KG1 (cell line): ENCODE data around the gene PPM1F.
"Not testable (repeated sequence)": the region's sequence is repeated elsewhere in the genome, so short reads cannot be mapped to it uniquely, and the experiment has no call there.

Experiments used
- DNase-seq: peaks from one replicate; lab custom pipeline; 2025; lab: John Stamatoyannopoulos, UW

The PPM1F gene

DNA sequence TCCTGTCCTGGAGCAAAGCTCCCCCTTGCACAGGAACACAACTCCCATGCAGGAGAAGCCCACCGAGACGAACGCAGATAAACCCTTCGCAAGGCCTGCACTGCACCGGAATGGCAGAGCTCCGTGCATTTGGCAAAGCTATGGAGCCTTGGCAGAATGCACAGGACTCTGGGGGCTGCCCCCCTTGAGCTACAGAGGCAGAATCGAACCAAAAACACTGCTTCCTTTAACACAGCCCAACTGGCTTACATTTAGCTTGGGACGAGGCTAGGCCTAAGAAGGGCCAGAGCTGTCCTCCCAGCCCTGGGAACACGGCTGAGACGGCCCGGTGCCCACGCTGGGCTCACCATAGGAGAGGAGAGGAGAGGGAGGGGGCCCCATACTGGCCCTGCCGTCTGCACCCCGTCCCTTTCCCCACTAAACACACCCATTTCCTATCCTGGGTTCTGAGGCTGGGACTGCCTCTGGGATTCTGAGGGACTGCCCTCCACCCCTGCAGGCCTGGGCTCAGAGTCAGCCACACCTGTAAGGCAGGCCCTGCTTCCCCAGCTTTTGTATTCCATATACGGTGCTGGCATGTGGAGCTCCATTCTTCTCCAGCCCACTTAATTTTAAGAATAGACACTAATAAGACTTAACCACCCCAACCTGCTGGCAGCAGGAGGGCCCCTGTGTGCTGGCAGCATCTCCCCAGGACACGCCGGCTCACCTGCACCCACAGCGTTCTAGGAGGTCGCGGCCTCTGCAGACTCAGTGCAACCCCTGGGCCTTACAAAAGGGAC is 32.9 kb downstream of the PPM1F start:
- DNase-seq: no peak

DNA sequence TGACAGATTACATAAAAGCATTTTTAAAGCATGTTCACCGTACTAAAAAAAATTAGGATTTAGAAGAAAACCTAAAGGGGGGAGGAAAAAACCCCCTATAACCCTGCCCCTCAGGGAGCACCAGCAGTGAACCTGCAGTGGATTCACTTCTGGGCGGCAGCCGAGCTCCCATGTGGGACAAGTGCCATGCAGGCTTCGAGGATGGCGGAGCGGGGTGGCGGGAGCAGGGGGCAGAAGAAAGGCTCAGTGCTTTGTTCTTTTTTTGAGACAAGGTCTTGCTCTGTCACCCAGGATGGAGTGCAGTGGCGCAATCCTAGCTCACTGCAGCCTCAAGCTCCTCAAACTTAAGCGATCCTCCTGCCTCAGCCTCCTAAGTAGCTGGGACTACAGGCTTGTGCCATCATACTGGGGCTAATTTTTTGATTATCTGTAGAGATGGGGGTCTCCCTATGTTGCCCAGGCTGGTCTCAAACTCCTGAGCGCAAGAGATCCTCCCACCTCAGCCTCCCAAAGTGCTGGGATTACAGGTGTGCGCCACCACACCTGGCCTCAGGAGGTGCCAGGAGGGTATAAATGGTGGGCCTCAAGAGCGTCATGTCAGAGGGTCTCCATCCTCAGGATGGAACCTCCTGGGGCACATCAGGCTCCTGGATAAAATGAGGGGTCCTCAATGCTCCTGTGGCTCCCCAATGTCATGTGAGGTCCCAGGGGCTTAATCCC is 34.0 kb downstream of the PPM1F start:
- no peak for DNase-seq

DNA sequence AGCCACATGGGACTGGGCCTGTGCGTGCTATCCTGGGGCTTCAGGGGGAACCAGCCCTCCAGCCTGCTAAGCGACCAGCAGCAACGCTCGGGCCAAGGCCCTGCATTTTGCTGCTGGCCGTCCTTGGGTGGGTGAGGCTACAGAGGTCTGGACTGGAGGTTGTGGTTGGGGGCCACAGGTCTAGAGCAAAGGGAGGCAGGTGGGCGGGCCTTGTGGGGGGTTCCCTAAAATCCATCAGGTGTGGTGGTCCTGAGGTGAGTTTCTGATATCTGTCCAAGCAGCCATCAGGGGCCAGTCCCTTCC is 34.7 kb downstream of the PPM1F start:
- DNase-seq: no peak

DNA sequence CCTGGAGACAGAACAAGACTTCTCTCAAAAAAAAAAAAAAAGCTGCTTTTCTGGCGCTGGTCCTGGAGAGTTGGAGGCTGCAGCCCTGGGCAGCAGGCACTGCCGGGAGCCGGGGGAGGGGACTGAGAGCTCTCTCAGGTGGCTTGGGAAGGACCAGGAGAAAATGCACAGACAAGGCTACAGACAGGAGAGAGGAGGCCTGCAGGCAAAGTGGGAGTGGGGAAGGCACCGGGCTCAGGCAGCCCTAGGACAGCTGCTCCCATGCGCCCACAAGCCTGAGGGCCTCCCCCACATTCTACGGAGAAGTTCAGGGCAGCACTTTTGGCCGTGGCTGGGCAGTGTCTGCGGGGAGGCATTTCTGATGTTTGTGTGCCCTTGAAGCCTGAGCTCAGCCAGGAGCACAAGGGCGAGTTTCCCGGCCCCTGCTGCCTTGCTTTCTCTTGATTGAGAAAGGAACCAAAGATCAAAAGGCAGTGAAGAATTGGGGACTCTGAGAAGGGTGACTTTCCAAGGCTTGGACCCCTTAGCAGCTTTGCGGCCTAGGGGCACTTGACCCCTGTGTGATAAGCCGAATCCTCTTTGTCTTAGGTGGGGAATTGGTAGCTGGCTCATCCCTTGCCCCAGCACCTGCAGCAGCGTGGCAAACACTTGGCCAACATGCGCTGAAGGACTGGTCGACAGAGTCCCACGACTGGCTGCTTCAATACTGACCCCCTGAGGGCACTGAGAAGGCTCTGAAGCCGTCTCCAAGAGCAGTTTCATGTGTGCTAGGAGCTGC is 35.3 kb downstream of the PPM1F start:
- no peak for DNase-seq

DNA sequence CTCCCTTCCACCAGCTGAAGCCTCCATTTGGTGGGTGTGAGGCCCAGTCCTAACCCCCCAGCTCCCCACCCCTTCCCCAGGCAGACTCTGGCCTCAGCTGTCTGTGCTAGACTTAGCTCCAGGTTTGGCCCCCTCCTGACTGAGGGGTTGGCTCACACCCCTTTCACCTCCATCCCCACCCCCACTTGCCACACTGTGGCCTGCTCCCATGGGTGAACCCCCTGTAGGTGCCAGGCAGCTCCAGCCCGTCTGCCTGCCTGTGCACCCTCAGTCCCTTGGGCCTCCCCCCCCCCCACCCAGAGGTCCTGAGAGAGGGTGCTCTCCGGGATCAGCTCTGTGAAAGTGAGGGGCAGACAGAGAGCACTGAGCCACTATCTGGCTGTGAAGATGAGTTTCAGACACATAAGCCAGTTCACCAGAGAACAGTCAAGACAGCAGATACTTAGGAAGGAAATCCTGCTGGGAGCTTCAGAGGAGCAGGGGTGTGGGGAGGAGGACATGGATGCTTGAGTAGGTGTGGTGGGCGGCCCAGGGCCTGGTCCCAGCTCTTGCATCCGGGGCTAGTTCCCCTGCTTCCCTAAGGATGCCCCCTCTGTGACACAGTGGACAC is 36.2 kb downstream of the PPM1F start:
- DNase-seq: no peak

DNA sequence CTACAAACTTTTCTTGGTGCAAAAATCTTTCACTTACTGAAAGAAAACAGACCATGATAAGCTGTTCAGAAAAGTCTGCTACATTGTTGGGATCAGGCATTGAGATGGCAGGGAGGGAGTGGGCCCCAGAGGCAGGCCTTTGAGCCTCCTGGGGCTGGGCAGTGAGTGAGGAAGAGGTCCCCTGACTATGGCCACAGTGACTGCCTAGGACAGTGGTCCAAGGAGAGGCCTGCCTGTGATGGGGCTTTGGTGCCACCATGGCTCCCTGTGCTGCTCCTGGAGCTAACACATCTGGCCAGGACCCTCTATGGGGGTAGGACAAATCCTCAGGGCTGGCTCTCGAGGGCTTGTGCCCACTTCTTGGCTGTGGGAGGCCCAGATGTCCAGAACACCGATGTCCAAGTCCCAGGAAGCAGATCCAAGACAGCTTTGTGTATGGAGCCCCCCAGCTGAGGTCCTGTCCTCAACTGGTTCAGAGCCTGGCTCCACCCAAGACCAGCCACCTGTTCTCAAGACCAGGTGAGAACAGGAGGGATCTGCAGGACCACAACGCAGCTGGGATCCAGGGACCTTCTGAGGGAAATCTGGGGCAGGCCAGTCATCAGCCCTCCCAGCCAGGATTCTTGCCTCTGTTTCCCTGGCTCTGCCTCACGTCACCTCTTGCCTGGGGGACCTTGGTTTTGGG is 36.9 kb downstream of the PPM1F start:
- no peak for DNase-seq

DNA sequence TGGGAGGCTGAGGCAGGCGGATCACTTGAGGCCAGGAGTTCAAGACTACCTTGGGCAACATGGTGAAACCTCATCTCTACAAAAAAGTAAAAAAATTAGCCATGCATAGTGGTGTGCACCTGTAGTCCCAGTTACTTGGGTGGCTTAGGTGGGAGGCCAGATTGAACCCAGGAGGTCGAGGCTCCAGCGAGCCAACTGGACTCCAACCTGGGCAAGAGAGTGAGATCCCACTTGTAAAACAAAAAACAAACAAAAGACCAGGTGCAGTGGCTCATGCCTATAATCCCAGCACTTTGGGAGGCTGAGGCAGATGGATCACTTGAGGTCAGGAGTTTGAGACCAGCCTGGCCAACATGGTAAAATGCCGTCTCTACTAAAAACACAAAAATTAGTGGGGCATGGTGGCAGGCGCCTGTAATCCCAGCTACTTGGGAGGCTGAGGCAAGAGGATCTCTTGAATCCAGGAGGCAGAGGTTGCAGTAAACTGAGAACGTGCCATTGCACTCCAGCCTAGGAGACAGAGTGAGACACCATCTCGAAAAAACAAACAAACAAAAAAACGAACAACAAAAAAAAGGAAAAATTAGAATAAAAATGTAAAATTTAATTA is 38.5 kb downstream of the PPM1F start:
- not testable (repeated sequence) for DNase-seq

DNA sequence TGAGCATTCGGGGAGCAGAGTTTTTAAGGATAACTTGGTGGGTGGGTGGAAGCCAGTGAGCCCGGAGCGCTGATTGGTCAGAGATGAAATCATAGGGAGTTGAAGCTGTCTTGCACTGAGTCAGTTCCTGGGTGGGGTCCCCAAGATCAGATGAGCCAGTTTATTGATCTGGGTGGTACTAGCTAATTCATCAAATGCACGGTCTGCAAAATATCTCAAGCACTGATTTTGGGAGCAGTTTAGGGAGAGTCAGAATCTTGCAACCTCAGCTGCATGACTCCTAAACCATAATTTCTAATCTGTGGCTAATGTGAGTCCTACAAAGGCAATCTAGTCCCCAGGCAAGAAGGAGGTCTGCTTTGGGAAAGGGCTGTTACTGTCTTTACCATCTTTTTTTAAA is 42.3 kb downstream of the PPM1F start:
- not testable (repeated sequence) for DNase-seq

DNA sequence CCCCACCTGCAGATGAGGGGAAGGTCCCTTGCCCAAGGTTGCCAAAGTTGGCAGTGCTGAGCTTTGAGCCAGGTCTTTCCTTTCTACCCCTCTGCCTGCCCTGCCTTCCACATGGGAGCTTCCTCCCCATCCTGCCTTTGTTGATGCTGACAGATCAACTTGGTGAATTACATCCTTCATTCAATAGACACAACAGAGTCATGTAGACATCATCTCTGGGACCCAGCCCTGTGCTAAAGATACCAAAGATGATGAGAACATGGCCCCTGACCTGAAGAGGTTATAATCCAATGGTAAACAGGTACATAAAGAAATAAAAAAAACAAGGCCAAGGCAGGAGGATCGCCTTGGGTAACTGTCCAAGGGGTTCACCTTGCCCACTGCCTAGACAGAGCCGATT is 42.8 kb downstream of the PPM1F start:
- no peak for DNase-seq

DNA sequence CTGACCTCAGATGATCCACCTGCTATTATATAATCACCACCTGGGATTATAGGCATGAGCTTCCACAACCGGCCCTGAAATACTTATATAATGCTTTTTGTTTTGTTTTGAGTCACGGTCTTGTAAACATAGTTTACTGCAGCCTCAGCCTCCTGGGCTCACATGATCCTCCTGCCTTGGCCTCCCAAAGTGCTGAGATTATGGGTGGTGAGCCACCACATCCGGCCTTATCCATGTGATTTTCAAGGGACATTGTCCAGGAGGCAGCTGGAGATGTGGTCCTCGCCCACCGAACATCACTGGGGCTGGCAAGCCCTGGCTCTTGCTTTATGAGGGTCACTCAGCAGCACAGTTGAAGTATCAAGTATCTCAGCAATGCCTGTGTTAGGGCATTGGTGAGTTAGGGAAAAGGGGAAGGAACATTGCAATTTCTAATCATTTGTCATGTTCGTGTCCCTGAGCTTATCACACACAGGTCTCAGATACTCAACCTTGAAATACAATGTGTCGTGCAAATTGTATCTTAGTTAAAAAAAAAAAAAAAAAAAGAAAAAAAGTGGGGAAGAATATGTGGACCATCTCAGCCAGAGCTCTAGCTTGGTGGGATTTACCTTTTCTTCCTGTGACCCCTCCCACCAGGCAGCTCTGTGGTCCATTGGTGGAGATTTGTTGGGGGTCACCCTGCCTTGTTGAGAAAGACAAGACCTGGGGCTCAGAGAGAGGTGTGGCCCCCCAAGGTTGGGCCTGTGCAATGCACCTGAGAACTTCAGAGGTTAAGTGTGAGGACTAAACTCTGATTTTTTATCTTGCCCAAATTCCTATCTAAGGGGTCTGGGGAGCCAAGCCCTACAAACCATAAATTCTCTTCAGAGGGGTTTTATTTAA is 44.8 kb downstream of the PPM1F start:
- no peak for DNase-seq

DNA sequence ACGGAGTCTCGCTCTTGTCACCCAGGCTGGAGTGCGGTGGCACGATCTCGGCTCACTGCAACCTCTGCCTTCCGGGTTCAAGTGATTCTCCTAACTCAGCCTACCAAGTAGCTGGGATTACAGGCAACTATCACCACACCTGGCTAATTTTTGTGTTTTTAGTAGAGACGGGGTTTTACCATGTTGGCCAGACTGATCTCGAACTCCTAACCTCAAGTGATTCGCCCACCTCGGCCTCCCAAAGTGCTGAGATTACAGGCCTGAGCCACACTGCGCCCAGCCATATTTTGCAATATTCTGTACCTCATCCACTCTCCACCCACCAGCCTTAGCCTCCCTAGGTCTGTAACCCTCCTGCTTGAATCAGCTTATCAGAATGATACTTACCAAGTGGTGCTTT is 47.4 kb downstream of the PPM1F start:
- DNase-seq: not testable (repeated sequence)

DNA sequence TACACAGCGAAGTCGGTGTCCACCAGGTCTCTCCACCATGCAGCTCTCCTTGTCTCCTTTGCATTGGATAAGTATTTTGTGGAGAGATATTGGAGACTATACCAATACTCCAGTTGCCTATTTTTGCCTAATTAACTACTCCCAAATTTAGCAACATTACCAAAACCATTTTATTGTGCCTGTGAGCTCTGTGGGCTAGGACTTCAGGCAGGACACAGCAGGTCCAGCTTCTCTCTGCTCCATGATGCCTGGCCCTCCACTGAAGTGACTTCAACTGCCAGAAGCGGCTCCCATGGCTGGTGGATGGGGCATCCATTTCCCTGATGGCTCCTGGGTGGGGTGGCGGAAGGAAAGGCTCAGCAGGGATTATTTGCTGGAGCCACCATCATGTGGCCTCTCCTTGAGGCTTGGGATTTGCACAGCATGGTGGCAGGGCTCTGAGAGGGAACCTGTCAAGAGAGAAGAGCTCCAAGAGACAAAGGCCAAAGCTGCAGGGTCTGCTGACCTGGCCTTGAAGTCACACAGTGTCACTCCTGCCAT is 48.3 kb downstream of the PPM1F start:
- DNase-seq: no peak

DNA sequence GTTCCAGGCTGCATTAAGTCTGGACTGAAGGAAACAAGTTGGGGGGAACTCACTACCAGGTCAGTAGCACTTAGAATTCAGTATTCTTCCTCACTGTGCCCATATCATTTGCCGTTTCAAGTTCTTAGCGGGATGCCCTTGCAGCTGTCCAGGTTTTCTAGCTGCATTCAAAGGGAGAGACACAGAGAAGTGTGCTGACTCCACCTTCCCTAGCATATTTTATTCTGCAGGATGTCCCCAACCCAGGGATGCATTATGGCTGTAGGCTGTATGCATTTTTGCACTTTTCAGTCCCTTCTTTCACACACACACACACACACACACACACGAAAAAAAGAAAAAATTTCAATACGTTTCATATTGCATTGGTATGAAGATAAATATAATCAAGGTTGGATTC is 49.4 kb downstream of the PPM1F start:
- no peak for DNase-seq

DNA sequence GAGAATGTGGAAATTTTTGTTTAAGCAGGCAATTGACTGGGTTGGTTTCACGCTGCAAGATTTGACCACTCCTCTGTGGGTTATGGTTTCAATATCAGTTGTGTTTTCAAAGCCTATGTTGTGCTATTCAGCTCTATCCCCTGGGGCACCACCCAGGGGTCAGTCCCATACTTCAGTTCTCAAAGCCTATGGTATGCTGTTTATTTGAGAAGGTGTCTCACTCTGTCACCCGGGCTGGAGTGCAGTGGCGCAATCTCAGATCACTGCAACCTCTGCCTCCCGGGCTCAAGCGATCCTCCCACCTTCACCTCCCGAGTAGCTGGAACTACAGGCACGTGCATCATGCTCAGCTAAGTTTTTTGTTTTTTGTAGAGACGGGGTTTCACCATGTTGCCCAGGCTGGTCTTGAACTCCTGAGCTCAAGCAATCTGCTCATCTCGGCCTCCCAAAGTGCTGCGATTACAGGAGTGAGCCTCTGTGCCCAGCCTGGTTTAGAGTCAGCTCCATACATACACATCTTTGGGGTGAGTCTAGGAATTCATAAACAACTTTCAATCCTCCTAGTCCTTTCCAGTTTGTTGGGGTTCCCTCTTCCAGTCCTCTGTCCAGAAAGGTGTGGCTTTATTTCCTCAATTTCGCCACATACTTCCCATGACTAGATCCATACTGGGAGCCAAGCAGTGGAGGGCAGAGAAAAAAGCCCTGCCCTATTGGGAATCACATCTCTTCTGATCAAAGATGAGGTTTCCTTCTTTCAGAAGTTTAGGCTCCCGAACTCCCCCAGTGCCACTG is 50.2 kb downstream of the PPM1F start:
- DNase-seq: no peak

DNA sequence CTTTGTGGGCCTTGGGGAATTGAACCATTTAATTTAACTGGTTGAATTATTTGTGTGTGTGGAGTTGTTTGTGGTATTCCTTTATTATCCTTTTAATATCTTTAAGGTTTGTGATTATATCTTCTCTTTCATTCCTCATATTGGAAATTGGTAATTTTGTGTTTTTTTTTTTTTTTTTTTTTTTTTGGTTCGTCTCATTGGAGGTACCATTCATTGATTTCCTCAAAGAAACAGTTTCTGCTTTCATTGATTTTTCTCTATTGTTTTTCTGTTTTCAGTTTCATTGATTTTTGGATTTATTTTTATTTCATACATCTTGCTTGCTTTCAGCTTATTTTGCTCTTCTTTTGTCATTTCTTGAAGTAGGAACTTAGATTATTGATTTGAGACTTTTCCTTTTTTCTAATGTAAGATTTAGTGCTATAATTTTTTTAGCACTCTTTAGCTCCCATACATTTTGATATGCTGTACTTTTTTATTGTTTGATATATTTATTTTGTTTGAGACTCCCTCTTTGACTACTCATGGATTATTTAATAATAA is 54.2 kb downstream of the PPM1F start:
- DNase-seq: no peak

DNA sequence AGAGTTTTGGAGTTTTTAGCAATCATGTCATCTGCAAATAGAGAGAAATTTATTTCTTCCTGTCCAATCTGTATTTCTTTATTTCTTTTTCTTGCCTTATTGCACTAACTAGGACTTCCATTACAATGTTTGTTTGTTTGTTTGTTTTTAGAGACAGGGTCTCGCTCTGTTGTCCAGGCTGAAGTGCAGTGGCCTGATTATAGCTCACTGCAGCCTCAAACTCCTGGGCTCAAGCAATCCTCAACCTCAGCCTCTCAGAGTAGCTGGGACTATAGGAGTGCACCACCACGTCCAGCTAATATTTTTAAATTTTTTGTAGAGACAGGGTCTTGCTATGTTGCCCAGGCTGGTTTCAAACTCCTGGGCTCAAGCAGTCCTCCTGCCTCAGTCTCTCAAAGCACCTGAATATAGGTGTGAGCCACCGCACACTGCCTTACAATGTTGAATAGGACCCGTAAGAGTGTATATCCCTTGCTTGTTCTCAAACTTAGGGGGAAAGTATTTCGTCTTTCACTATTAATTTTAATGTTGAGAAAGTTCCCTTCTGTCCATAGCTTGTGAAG is 55.6 kb downstream of the PPM1F start:
- DNase-seq: no peak

DNA sequence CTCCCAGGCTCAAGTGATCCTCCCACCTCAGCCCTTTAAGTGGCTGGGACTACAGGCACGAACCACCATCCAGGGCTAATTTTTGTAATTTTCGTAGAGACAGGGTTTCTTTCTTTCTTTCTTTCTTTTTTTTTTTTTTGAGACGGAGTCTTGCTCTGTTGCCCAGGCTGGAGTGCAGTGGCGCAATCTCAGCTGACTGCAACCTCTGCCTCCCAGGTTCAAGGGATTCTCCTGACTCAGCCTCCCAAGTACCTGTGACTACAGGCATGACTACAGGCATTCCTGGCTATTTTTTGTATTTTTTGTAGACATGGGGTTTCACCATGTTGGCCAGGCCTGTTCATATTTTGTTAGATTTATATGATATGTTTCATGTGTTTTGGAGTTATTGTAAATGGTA is 56.4 kb downstream of the PPM1F start:
- not testable (repeated sequence) for DNase-seq

DNA sequence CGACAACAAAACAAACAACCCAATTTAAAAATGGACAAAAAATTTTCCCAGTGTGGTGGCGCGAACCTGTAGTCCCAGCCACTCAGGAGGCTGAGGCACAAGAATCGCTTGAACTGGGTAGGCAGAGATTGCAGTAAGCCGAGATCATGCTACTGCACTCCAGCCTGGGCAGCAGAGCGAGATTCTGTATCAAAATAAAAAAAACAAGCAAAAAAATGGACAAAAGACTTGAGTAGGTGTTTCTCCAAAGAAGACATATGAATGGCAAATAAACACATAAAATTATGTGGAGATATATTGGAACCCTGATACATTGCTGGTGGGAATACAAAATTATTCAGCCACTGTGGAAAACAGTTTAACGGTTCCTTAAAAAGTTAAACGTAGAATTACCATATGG is 57.8 kb downstream of the PPM1F start:
- DNase-seq: no peak
